MCF 10A (cell line): ENCODE results near the gene TRIM36. TPM values are rescaled to one million over a fixed set of nuclear protein-coding genes. Genes with fewer than 3 reads are reported as not detected.

Experiments used
- Bru-seq: library from RNA; stranded (reverse); fragments of 400-500 nt; gene quantifications from one replicate; lab custom pipeline; 2021; lab: Mats Ljungman, UMichigan
- BruChase-seq, 2 experiments: library from RNA; stranded (reverse); fragments of 400-500 nt; gene quantifications; one replicate each; lab custom pipeline; 2021; lab: Mats Ljungman, UMichigan
- BruUV-seq: library from RNA; stranded (reverse); fragments of 400-500 nt; replicated peaks from 2 replicates; lab custom pipeline; 2021; lab: Mats Ljungman, UMichigan
- CTCF ChIA-PET: fragments of 300-600 bp; sonication (Branson Sonifier 250); formaldehyde crosslinking; extraction: SDS; loops from one replicate; lab custom pipeline; 2021; ENCODE audit warnings: antibody characterized with exemption, inconsistent platforms; lab: Yijun Ruan, JAX
- POLR2A ChIA-PET: fragments of 300-600, 350-650 bp; sonication (Branson Sonifier 250); formaldehyde crosslinking; extraction: SDS; loops from one replicate; lab custom pipeline; 2020; ENCODE audit warnings: antibody characterized with exemption, inconsistent platforms; lab: Yijun Ruan, JAX
- DNase-seq: peaks from one replicate; pipeline ENCODE4 v3.0.0-alpha.2; 2018; ENCODE audit not compliant: unreplicated experiment
- H3K27ac Mint-ChIP-seq: one replicate; pipeline ENCODE4 v1.8.0; 2022; ENCODE audit warnings: mild to moderate bottlenecking, low read depth, mixed read lengths; ENCODE audit not compliant: unreplicated experiment
- H3K27me3 Mint-ChIP-seq: one replicate; pipeline ENCODE4 v1.8.0; 2022; ENCODE audit warnings: mixed read lengths; ENCODE audit not compliant: insufficient read depth, unreplicated experiment
- H3K36me3 Mint-ChIP-seq: one replicate; pipeline ENCODE4 v1.8.0; 2022; ENCODE audit warnings: mild to moderate bottlenecking, moderate library complexity, mixed read lengths; ENCODE audit not compliant: insufficient read depth, unreplicated experiment
- H3K4me1 Mint-ChIP-seq: one replicate; pipeline ENCODE4 v1.8.0; 2022; ENCODE audit warnings: mixed read lengths; ENCODE audit not compliant: insufficient read depth, unreplicated experiment
- H3K4me3 Mint-ChIP-seq: one replicate; pipeline ENCODE4 v1.8.0; 2022; ENCODE audit warnings: mild to moderate bottlenecking, moderate library complexity, mixed read lengths; ENCODE audit not compliant: unreplicated experiment
- H3K9me3 Mint-ChIP-seq: one replicate; pipeline ENCODE4 v1.8.0; 2022; ENCODE audit warnings: mixed read lengths; ENCODE audit not compliant: unreplicated experiment
- CTCF ChIP-seq: fragments of 200-600 bp; IDR thresholded peaks from one replicate; pipeline ENCODE4 v1.8.0; 2022; ENCODE audit warnings: antibody characterized with exemption, mild to moderate bottlenecking; ENCODE audit not compliant: unreplicated experiment
- intact Hi-C: fragments of 100-400 bp; cut with micrococcal nuclease; formaldehyde crosslinking; loops from 2 replicates; pipeline ENCODE4 v1.14.1; 2022
- long read RNA-seq: library from polyadenylated mRNA; stranded (forward); transcript quantifications from one replicate; pipeline ENCODE4 v2.0.0, GENCODE V29; 2022
- total RNA-seq: library from RNA; stranded (reverse); gene quantifications from 2 replicates; pipeline ENCODE4 v1.2.3, GENCODE V29; 2022

The TRIM36 gene
- total RNA-seq (4.9 and 7.1 TPM in 2 replicates), Bru-seq, nascent RNA (percentile 48 among the genes with signal in this experiment), BruChase-seq, experiment 1, labeled RNA remaining after a 6-hour chase (percentile 43 among the genes with signal in this experiment), BruChase-seq, experiment 2, labeled RNA remaining after a 2-hour chase (percentile 48 among the genes with signal in this experiment)
- long read RNA-seq, full-length matches to known transcripts = 6 of 7 reads
- long read RNA-seq, partial matches to known transcripts = 0 of 7 reads
- long read RNA-seq, other reads (novel, unspliced or antisense) = 1 of 7 reads

GRCh38 chr5:115169487-115170133 is at the start of gene TRIM36:
TRIM36 (minus strand) TSS chr5:115169908; CDS start chr5:115169634, 274 bp downstream.
- BruUV-seq = no TSS peak
- Mint-ChIP-seq H3K36me3 (no peaks in the 10 kb centered on the region), H3K4me1 (peaks cover 6% of the 10 kb centered on the region), H3K27me3 (no peaks in the 10 kb centered on the region), H3K4me3 (peak within 1 kb of the TSS; percentile 84), H3K9me3 (no peaks in the 10 kb centered on the region), H3K27ac (peak within 1 kb of the TSS; percentile 35)
- peak; percentile 94 for DNase-seq
- peak; percentile 8 for TF ChIP-seq CTCF
- ChIA-PET CTCF (interaction anchor here (0.7 to 1.4 kb wide), 5 partner anchors 9 to 95 kb away, joined by 3 to 6 read pairs (median 4); no protein-coding TSS in a partner anchor), POLR2A (interaction anchor here (0.7 to 1.6 kb wide), 9 partner anchors 11 to 671 kb away, joined by 3 to 5 read pairs (median 3); partner anchors contain the start of genes ATG12 and PGGT1B)
- intact Hi-C loops = loop anchor here (2.0 to 10.0 kb wide), 3 partner anchors 71 to 405 kb away; no protein-coding TSS in a partner anchor

GRCh38 chr5:115214541-115214940 is 44.8 kb upstream of the TRIM36 start:
- BruUV-seq = no TSS peak
- Mint-ChIP-seq H3K36me3 (peaks cover 32% of the 10 kb centered on the region), H3K4me1 (no peaks in the 10 kb centered on the region), H3K27ac (no peak overlapping the region), H3K4me3 (no peak overlapping the region), H3K27me3 (no peaks in the 10 kb centered on the region), H3K9me3 (no peaks in the 10 kb centered on the region)
- ChIA-PET POLR2A (interaction anchor here (0.8 to 1.2 kb wide), 2 partner anchors 8 to 36 kb away, joined by 3 read pairs; no protein-coding TSS in a partner anchor), CTCF (interaction anchor here (0.6 to 1.6 kb wide), 2 partner anchors 103 to 1600 kb away, joined by 3 read pairs; no protein-coding TSS in a partner anchor)
- no peak for TF ChIP-seq CTCF
- intact Hi-C loops = no loop called here
- no peak for DNase-seq

- no TSS peak for BruUV-seq
- Mint-ChIP-seq H3K9me3 (no peaks in the 10 kb centered on the region), H3K36me3 (peaks cover 18% of the 10 kb centered on the region), H3K4me1 (no peaks in the 10 kb centered on the region), H3K4me3 (no peak overlapping the region), H3K27ac (no peak overlapping the region), H3K27me3 (no peaks in the 10 kb centered on the region)
- intact Hi-C loops = no loop called here
- ChIA-PET CTCF (no interaction called here), POLR2A (no interaction called here)
- TF ChIP-seq CTCF = no peak
- DNase-seq = no peak
Observed at GRCh38 chr5:115209279-115209678, 39.6 kb upstream of the TRIM36 start.

- POLR2A ChIA-PET = no interaction called here
- Mint-ChIP-seq H3K36me3 (peaks cover 6% of the 10 kb centered on the region), H3K27ac (no peak overlapping the region), H3K9me3 (no peaks in the 10 kb centered on the region), H3K27me3 (no peaks in the 10 kb centered on the region), H3K4me1 (no peaks in the 10 kb centered on the region), H3K4me3 (no peak overlapping the region)
- no peak for DNase-seq
- no TSS peak for BruUV-seq
- intact Hi-C loops = no loop called here
- CTCF ChIA-PET = no interaction called here
- TF ChIP-seq CTCF = no peak
Observed at GRCh38 chr5:115202952-115203351, 33.2 kb upstream of the TRIM36 start.
